ENCODE measurements around the gene PON2. TPM values are rescaled to one million over a fixed set of nuclear protein-coding genes. Genes with fewer than 3 reads are reported as not detected.

Gene PON2
- total and polyA plus RNA-seq, 2 of the 8 experiments (the other 6 are each of a cell fraction or from before 2014, with no cell fraction given), result 20.6 to 31.0 TPM

GRCh38 chr7:95467912-95468607, 33.2 kb upstream of the PON2 start:
- Histone ChIP-seq H2AFZ (ENCODE audit: low read length) (no peak overlapping the region), H4K91ac (replicated peaks; ENCODE audit: insufficient read length, low read length) (no peak overlapping the region), H2BK120ac (replicated peaks; ENCODE audit: low read depth, low read length) (no peak overlapping the region), H3K56ac (replicated peaks; ENCODE audit: insufficient read length, low read depth, low read length) (no peak overlapping the region), H2AK5ac (ENCODE audit: low read depth, low read length) (no peak overlapping the region), H3K27ac (ENCODE audit: low read depth, low read length) (no peak overlapping the region), H3K23ac (ENCODE audit: insufficient read length) (no peak overlapping the region), H2BK15ac (ENCODE audit: low read length) (no peak overlapping the region), H2BK5ac (ENCODE audit: low read depth, low read length) (no peak overlapping the region), H3K4me1 (replicated peaks in 1 of 4; ENCODE audit: control insufficient read depth in 3 of 4, insufficient read depth in 4 of 4, low read length in 3 of 4) (peaks cover 0 to 5% (median 2%) of the 10 kb centered on the region in 4 experiments; a peak in 3 of 7 replicates), H3K18ac (ENCODE audit: extremely low read depth, low read length) (no peak overlapping the region), H3K23me2 (ENCODE audit: low read depth, low read length) (no peaks in the 10 kb centered on the region), H2BK20ac (ENCODE audit: low read length) (no peak overlapping the region), H4K8ac (ENCODE audit: extremely low read depth, insufficient read depth, low read length) (no peak overlapping the region), H3K79me2 (ENCODE audit: control insufficient read depth in 1 of 2, insufficient read depth in 2 of 2, low read length in 2 of 2) (no peaks in the 10 kb centered on the region), H3K9ac (replicated peaks in 1 of 4; ENCODE audit: extremely low read depth in 1 of 4, low read depth in 3 of 4, low read length in 3 of 4) (no peak overlapping the region), H4K20me1 (replicated peaks in 1 of 2; ENCODE audit: control insufficient read depth in 1 of 2, insufficient read depth in 2 of 2, low read length in 2 of 2) (no peaks in the 10 kb centered on the region), H2BK12ac (ENCODE audit: low read depth, low read length) (no peak overlapping the region), H4K5ac (ENCODE audit: insufficient read length, low read depth, low read length) (no peak overlapping the region), H3K27me3 (replicated peaks in 1 of 4; ENCODE audit: control insufficient read depth in 3 of 4, extremely low read depth in 1 of 4, insufficient read depth in 3 of 4, low read length in 3 of 4) (no peaks in the 10 kb centered on the region), H3K79me1 (ENCODE audit: low read depth, low read length) (no peaks in the 10 kb centered on the region), H3K4ac (replicated peaks; ENCODE audit: insufficient read length, low read depth, low read length) (no peak overlapping the region), H3K36me3 (ENCODE audit: control insufficient read depth in 2 of 4, insufficient read depth in 4 of 4, low read length in 3 of 4) (no peaks in the 10 kb centered on the region), H3K9me3 (ENCODE audit: insufficient read depth in 2 of 2, low read depth in 1 of 2, low read length in 1 of 2) (no peaks in the 10 kb centered on the region), H3K14ac (ENCODE audit: insufficient read length) (no peak overlapping the region), H3K4me3 (ENCODE audit: extremely low read depth in 1 of 4, insufficient read depth in 2 of 4, low read depth in 3 of 4, low read length in 4 of 4) (no peak overlapping the region), H3K4me2 (ENCODE audit: insufficient read depth in 1 of 2, low read depth in 2 of 2, low read length in 2 of 2) (no peak overlapping the region)
- CTCF ChIA-PET (ENCODE audit: partially characterized antibody), result interaction anchor here (0.6 to 0.9 kb wide), 2 partner anchors 8 to 10 kb away, joined by 3 to 4 read pairs; no protein-coding TSS in a partner anchor
- POLR2A ChIA-PET (ENCODE audit: partially characterized antibody), result no interaction called here
- 91% methylated on average over 1 of the region's 1 CpG; no CpG with 5 or more reads in 1 of the 2 experiments for WGBS, 2 experiments (ENCODE audit: extremely low coverage in 1 of 2, insufficient coverage in 1 of 2, insufficient read length in 1 of 2, insufficient replicate concordance in 2 of 2, low coverage in 1 of 2, low lambda C conversion rate in 2 of 2, missing lambda C conversion rate in 1 of 2)
- FAIRE-seq (no peak), DNase-seq (ENCODE audit: low read depth in 1 of 2, low spot score in 2 of 2) (no peak)
- TF ChIP-seq SIRT6 (IDR thresholded peaks at IDR 0.05; ENCODE audit: low read length), result no peak
- no peak for TF ChIP-seq PHF8 (conservative IDR thresholded peaks at IDR 0.05; ENCODE audit: low read depth, low read length)
- TF ChIP-seq JUND (IDR thresholded peaks at IDR 0.05; ENCODE audit: low read length), result no peak
- no peak for TF ChIP-seq SP2 (IDR thresholded peaks at IDR 0.05; ENCODE audit: low read length)
- TF ChIP-seq YY1 (IDR thresholded peaks at IDR 0.05; ENCODE audit: low read depth, low read length), result no peak
- TF ChIP-seq RAD21 (IDR thresholded peaks at IDR 0.05 in 1 of 2, conservative IDR thresholded peaks at IDR 0.05 in 1 of 2; ENCODE audit: low read depth in 2 of 2, low read length in 2 of 2), result no peak
- TF ChIP-seq BACH1 (IDR thresholded peaks at IDR 0.05; ENCODE audit: low read length), result no peak
- no peak for TF ChIP-seq SIX5 (IDR thresholded peaks at IDR 0.05; ENCODE audit: low read depth, low read length)
- TF ChIP-seq MAFK (IDR thresholded peaks at IDR 0.05; ENCODE audit: low read depth, low read length), result no peak
- no peak for TF ChIP-seq BCL11A (IDR thresholded peaks at IDR 0.05; ENCODE audit: low read depth in 2 of 2, low read length in 2 of 2)
- TF ChIP-seq EZH2 (IDR thresholded peaks at IDR 0.05; ENCODE audit: low read depth, low read length, severe bottlenecking), result no peak
- TF ChIP-seq CTBP2 (IDR thresholded peaks at IDR 0.05; ENCODE audit: borderline replicate concordance, insufficient read depth, insufficient read length, low read length), result no peak
- no peak for TF ChIP-seq CEBPB (IDR thresholded peaks at IDR 0.05; ENCODE audit: low read depth, low read length)
- TF ChIP-seq BRCA1 (IDR thresholded peaks at IDR 0.05; ENCODE audit: low read depth, low read length), result no peak
